HG03139 (cell line): ENCODE results near the gene TOP1.
"Not testable (repeated sequence)": the region's sequence is repeated elsewhere in the genome, so short reads cannot be mapped to it uniquely, and the experiment has no call there.

Experiments
- ATAC-seq: cut with Tn5 transposase; IDR thresholded peaks from one replicate; pipeline ENCODE4 v1.9.1; 2021; ENCODE audit not compliant: unreplicated experiment

Gene TOP1

DNA sequence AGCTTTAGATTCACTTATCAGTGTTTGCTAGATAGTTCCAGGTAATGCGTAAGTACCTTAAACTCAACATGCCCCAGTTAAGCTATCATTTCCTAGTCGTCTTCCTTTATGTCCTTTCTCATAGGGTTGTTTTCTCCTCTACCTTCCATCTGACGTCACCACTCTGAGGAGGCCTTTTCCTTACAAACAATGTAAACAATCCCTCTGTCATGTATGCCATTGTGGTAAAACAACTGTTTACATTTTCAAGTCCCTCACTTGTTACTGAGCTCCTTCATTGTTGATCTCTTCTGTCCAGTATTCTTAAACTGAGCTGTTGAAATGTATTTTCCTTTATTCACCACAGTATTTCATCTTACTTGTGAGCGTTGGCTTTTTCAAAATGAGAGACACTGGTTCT is 63.3 kb downstream of the TOP1 start:
- ATAC-seq: no peak

GRCh38 chr20:41094353-41095055 is 65.9 kb downstream of the TOP1 start:
- no peak for ATAC-seq

- no peak for ATAC-seq
Measured at GRCh38 chr20:41095110-41095969, 66.7 kb downstream of the TOP1 start.

GRCh38 chr20:41098703-41099250 is 70.2 kb downstream of the TOP1 start:
- no peak for ATAC-seq

GRCh38 chr20:41100001-41100480 is 71.4 kb downstream of the TOP1 start:
- ATAC-seq: no peak

- no peak for ATAC-seq
Measured at GRCh38 chr20:41101660-41102059, 73.0 kb downstream of the TOP1 start.

DNA sequence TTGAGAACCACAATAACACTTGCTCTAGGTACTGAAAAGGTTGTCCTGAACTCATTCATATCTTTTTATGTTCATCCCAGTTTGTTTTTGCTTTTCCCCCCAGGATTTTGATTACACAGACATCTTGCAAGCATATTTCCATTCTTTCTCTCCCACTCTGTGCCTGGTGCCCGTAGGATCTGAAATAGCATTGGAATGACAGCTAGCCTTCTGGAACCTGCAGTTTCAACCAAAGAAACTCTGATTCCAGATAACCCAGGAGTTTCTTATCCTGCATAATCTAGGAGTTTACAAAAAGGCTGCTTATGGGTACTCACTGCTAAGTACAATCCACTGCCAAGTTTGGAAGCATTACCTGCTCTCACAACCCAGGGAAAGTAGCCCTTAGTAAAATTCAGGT is 79.9 kb downstream of the TOP1 start:
- ATAC-seq: no peak

DNA sequence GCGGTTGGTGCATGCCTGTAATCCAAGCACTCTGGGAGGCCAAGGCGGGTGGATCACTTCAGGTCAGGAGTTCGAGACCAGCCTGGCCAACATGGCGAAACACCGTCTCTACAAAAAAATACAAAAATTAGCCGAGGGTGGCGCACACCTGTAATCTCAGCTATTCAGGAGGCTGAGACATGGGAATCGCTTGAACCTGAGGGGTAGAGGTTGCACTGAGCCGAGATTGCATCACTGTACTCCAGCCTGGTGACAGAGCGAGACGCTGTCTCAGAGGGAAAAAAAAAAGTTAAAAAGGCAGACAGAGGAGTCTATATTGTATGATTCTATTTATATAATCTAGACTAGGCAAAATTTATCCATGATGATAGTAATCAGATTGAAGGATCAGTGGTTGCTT is 81.4 kb downstream of the TOP1 start:
- no peak for ATAC-seq

GRCh38 chr20:41110930-41111577 is 82.4 kb downstream of the TOP1 start:
- no peak for ATAC-seq

GRCh38 chr20:41111578-41111951 is 82.9 kb downstream of the TOP1 start:
- ATAC-seq: no peak

DNA sequence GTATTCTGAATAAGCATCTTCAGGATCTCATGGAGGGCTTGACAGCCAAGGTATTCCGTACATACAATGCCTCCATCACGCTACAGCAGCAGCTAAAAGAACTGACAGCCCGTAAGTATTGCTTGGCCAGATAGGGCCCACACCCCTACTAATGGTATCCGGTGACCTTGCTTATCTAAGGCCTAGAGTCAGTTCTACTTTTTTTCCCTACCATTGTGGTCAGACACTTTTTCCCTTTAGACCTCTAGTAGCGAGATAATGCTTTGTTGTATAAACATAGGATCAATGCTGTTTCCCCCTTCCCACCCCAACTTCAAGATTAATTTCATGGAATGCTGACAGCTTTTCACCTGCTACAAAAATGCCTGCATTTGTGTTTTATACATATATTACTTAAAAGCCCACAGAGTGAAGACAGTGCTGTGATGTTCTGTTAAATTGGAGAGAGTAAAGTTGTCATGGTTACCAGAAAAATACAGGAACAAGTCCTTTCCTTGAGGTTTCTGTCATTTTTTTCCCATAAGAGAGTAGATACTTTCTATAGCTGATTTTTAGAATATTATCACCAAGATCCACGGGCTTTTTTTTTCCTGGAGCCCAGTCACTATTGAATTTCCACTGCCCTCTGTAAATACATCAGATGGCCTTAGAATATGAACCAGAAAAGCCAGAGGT is 87.8 kb downstream of the TOP1 start:
- no peak for ATAC-seq

- not testable (repeated sequence) for ATAC-seq
Measured at GRCh38 chr20:41118159-41118558, 89.5 kb downstream of the TOP1 start.

GRCh38 chr20:41118632-41119031 is 90.0 kb downstream of the TOP1 start:
- no peak for ATAC-seq

- ATAC-seq: no peak
Measured at GRCh38 chr20:41119614-41120561, 91.3 kb downstream of the TOP1 start.

GRCh38 chr20:41121399-41121798 is 92.8 kb downstream of the TOP1 start:
- ATAC-seq: no peak

DNA sequence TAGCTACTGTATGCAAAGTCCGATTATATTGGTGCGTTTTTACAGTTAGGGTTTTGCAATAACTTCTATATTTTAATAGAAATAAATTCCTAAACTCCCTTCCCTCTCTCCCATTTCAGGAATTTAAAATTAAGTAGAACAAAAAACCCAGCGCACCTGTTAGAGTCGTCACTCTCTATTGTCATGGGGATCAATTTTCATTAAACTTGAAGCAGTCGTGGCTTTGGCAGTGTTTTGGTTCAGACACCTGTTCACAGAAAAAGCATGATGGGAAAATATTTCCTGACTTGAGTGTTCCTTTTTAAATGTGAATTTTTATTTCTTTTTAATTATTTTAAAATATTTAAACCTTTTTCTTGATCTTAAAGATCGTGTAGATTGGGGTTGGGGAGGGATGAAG is 95.0 kb downstream of the TOP1 start:
- ATAC-seq: no peak

GRCh38 chr20:41124451-41125094 is 96.0 kb downstream of the TOP1 start:
- no peak for ATAC-seq

- ATAC-seq: no peak
Measured at GRCh38 chr20:41125530-41126457, 97.2 kb downstream of the TOP1 start.
